Ishikawa (cell line): Measurements from ENCODE around the gene ACACA.

Experiments used
- CEBPB ChIP-seq: IDR thresholded peaks from 2 replicates; pipeline ENCODE4 v1.6.1; 2012
- CREB1 ChIP-seq: IDR thresholded peaks from 2 replicates; pipeline ENCODE4 v1.6.1; 2012; ENCODE audit warnings: low read depth
- EGR1 ChIP-seq: IDR thresholded peaks from 2 replicates; pipeline ENCODE4 v1.6.1; 2012
- EP300 ChIP-seq: IDR thresholded peaks from 2 replicates; pipeline ENCODE4 v1.6.1; 2012; ENCODE audit warnings: borderline replicate concordance
- FOXM1 ChIP-seq: IDR thresholded peaks from 2 replicates; pipeline ENCODE4 v1.6.1; 2012; ENCODE audit warnings: low read depth, borderline replicate concordance
- NFIC ChIP-seq: IDR thresholded peaks from 2 replicates; pipeline ENCODE4 v1.6.1; 2012
- RAD21 ChIP-seq: IDR thresholded peaks from 2 replicates; pipeline ENCODE4 v1.6.1; 2012; ENCODE audit warnings: low read depth
- REST ChIP-seq: IDR thresholded peaks from 2 replicates; pipeline ENCODE4 v1.6.1; 2012; ENCODE audit warnings: low read depth, mild to moderate bottlenecking
- TAF1 ChIP-seq: IDR thresholded peaks from 2 replicates; pipeline ENCODE4 v1.6.1; 2012; ENCODE audit warnings: low read depth, mild to moderate bottlenecking
- TCF12 ChIP-seq: IDR thresholded peaks from 2 replicates; pipeline ENCODE4 v1.6.1; 2012; ENCODE audit warnings: low read depth
- TEAD4 ChIP-seq: IDR thresholded peaks from 2 replicates; pipeline ENCODE4 v1.6.1; 2012
- USF1 ChIP-seq: IDR thresholded peaks from 2 replicates; pipeline ENCODE4 v1.6.1; 2012
- YY1 ChIP-seq: IDR thresholded peaks from 2 replicates; pipeline ENCODE4 v1.6.1; 2012; ENCODE audit warnings: low read depth
- ZBTB7A ChIP-seq: IDR thresholded peaks from 2 replicates; pipeline ENCODE4 v1.6.1; 2012; ENCODE audit warnings: low read depth
- TF ChIP-seq, protein P1 (sequence below): IDR thresholded peaks from 2 replicates; pipeline ENCODE4 v1.6.1; 2012

ACACA gene

GRCh38 chr17:37239690-37240334 lies 166.8 kb downstream of the ACACA start:
- TF ChIP-seq RAD21: peak; percentile 39
- no peak for TF ChIP-seq USF1

- TF ChIP-seq CEBPB (no peak), TEAD4 (no peak), EP300 (no peak), TAF1 (no peak), TCF12 (no peak), FOXM1 (no peak), USF1 (no peak), YY1 (no peak), ZBTB7A (no peak), EGR1 (no peak), CREB1 (no peak), RAD21 (no peak), REST (no peak), NFIC (no peak)
- TF ChIP-seq, protein P1, sequence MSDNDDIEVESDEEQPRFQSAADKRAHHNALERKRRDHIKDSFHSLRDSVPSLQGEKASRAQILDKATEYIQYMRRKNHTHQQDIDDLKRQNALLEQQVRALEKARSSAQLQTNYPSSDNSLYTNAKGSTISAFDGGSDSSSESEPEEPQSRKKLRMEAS: no peak
Measured at GRCh38 chr17:37234106-37234505, 172.5 kb downstream of the ACACA start.

- no peak for TF ChIP-seq ZBTB7A
- TF ChIP-seq RAD21: no peak
- TF ChIP-seq EP300: no peak
- TF ChIP-seq, protein P1: no peak
- no peak for TF ChIP-seq YY1
Measured at GRCh38 chr17:37233036-37233435, 173.6 kb downstream of the ACACA start.

- TF ChIP-seq USF1 (no peak), EGR1 (no peak), FOXM1 (no peak), YY1 (no peak)
Measured at GRCh38 chr17:37231887-37232286, 174.7 kb downstream of the ACACA start.

DNA sequence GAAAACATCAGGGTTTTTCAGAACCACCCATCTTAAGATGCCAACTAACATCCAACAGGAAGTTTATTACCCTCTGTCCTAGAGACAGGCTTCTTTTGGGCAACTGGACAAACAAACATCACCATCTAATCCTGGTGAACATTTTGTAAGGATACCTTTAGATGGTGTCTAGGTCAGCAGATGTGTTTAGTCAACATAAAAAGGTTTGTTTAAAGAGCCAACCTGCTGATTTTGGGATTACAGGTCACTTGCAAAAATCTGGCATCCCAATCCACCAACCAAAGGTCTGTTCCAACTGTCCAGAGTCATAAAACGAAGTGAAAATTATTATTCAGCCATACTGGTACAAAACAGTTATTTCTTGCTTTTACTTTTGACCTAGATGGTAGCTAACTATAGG lies 176.0 kb downstream of the ACACA start:
- TF ChIP-seq USF1 (no peak), NFIC (no peak), REST (no peak), RAD21 (no peak), EP300 (no peak), ZBTB7A (no peak), TEAD4 (no peak), EGR1 (no peak), CEBPB (no peak), TAF1 (no peak)
- TF ChIP-seq, protein P1: no peak

DNA sequence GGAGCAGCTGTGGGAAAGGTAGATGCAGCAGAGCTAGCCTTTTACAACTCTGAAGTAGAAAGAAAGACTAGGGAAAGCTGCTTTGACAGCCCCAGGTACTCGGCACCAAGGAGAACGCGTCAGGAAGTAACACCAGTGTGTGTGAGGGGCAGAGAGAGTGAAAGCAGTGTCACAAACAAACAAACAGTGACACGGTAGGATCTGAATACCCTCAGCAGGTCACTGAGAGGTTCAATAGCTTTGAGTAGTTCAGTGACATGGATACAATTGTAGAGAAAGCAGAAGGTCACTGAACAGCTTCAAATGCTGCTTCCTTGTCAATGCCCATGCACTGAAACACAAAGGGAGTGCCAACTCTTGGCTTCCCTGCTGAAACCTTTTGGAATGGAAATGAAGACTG lies 181.2 kb downstream of the ACACA start:
- no peak for TF ChIP-seq RAD21
- no peak for TF ChIP-seq TAF1
